ENCODE measurements around the gene FAM111A. TPM values are rescaled to one million over a fixed set of nuclear protein-coding genes. Genes with fewer than 3 reads are reported as not detected.

FAM111A gene
- total and polyA plus RNA-seq, 10 of the 15 experiments (the other 5 are each of a cell fraction or from before 2014, with no cell fraction given) = 26.6 to 95.0 (median 67.5) TPM

DNA sequence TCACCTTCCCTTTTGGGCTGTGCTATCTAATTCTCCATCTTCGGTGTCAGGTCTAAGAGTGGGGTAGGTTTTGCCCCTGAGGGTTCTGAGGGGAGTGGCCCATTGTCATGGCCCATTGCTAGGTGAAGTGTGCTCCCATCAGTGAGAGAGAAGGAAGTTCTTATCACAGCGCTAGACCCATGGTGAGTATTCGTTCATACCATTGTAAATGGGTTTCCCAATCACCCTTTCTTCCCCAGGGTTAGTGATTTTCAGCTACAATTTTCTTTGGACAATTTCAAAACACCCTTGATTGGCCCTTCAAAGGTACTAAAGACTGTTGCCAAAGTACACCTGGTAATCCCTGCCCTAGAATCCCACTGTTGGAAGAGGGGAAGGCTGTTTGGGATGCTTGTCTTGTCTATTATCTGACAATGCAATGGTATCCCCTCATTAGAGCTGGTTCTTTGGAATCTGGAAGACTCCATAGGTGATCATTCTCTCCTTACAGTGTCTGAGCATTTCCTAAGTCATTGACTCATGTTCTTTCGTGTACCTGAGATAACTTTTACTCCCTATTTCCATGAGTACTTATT lies 49.9 kb downstream of the FAM111A start:
- Histone ChIP-seq H3K4me3 (no peak overlapping the region), H4K20me1 (ENCODE audit: control insufficient read depth, insufficient read depth) (no peaks in the 10 kb centered on the region), H3K4me2 (ENCODE audit: control insufficient read depth, insufficient read depth) (no peak overlapping the region), H3K27ac (ENCODE audit: control insufficient read depth, insufficient read depth) (no peak overlapping the region), H3K79me2 (ENCODE audit: control insufficient read depth, insufficient read depth, low read length) (no peaks in the 10 kb centered on the region; the same call in none of the 2 replicates), H3K27me3 (replicated peaks in 1 of 2; ENCODE audit: control insufficient read depth in 2 of 2, insufficient read depth in 2 of 2, low read length in 1 of 2) (no peaks in the 10 kb centered on the region), H2AFZ (ENCODE audit: control insufficient read depth, low read depth, low read length) (no peak overlapping the region), H3K36me3 (ENCODE audit: control insufficient read depth in 2 of 2, insufficient read depth in 2 of 2, low read length in 1 of 2) (peaks cover 28 to 34% of the 10 kb centered on the region in 2 experiments; a peak in 3 of 4 replicates), H3K9ac (ENCODE audit: control insufficient read depth, insufficient read depth, low read length) (no peak overlapping the region), H3K4me1 (ENCODE audit: control insufficient read depth, insufficient read depth, low read length) (peaks cover 5% of the 10 kb centered on the region), H3K9me3 (replicated peaks; ENCODE audit: control insufficient read depth, insufficient read depth, low read length) (no peaks in the 10 kb centered on the region; the same call in 2 of the 3 replicates)
- SMC1A ChIA-PET (ENCODE audit: uncharacterized antibody, unreplicated experiment) = interaction anchor here (0.7 to 1.2 kb wide), 4 partner anchors 8 to 34 kb away, joined by 3 read pairs; no protein-coding TSS in a partner anchor
- 94% methylated on average over 4 of the region's 4 CpGs for WGBS (ENCODE audit: insufficient coverage, insufficient replicate concordance, low lambda C conversion rate, missing lambda C conversion rate)
- CTCF ChIA-PET = interaction anchor here (0.6 to 33.5 kb wide), 3 partner anchors 6 to 617 kb away, joined by 3 to 1180 read pairs (median 1180); partner anchors contain the start of genes DTX4, LPXN and MPEG1
- TF ChIP-seq EZH2 (IDR thresholded peaks at IDR 0.05; ENCODE audit: borderline replicate concordance, control insufficient read depth, low read depth, low read length) = no peak
- no peak for TF ChIP-seq SMAD5 (IDR thresholded peaks at IDR 0.05; ENCODE audit: low read depth)
- TF ChIP-seq NFYB (IDR thresholded peaks at IDR 0.05; ENCODE audit: insufficient read depth, low read depth, low read length) = no peak
- TF ChIP-seq, protein P1, sequence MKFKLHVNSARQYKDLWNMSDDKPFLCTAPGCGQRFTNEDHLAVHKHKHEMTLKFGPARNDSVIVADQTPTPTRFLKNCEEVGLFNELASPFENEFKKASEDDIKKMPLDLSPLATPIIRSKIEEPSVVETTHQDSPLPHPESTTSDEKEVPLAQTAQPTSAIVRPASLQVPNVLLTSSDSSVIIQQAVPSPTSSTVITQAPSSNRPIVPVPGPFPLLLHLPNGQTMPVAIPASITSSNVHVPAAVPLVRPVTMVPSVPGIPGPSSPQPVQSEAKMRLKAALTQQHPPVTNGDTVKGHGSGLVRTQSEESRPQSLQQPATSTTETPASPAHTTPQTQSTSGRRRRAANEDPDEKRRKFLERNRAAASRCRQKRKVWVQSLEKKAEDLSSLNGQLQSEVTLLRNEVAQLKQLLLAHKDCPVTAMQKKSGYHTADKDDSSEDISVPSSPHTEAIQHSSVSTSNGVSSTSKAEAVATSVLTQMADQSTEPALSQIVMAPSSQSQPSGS (IDR thresholded peaks at IDR 0.05; ENCODE audit: low read length) = no peak
- TF ChIP-seq MEF2A (IDR thresholded peaks at IDR 0.05; ENCODE audit: insufficient read depth, low read depth, low read length) = no peak
- no peak for TF ChIP-seq SUZ12 (IDR thresholded peaks at IDR 0.05; ENCODE audit: unreplicated experiment)
- TF ChIP-seq ZNF24 (IDR thresholded peaks at IDR 0.05) = no peak
- TF ChIP-seq, protein P2, sequence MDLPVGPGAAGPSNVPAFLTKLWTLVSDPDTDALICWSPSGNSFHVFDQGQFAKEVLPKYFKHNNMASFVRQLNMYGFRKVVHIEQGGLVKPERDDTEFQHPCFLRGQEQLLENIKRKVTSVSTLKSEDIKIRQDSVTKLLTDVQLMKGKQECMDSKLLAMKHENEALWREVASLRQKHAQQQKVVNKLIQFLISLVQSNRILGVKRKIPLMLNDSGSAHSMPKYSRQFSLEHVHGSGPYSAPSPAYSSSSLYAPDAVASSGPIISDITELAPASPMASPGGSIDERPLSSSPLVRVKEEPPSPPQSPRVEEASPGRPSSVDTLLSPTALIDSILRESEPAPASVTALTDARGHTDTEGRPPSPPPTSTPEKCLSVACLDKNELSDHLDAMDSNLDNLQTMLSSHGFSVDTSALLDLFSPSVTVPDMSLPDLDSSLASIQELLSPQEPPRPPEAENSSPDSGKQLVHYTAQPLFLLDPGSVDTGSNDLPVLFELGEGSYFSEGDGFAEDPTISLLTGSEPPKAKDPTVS (IDR thresholded peaks at IDR 0.05; ENCODE audit: low read depth, low read length) = no peak
- TF ChIP-seq, protein P3, sequence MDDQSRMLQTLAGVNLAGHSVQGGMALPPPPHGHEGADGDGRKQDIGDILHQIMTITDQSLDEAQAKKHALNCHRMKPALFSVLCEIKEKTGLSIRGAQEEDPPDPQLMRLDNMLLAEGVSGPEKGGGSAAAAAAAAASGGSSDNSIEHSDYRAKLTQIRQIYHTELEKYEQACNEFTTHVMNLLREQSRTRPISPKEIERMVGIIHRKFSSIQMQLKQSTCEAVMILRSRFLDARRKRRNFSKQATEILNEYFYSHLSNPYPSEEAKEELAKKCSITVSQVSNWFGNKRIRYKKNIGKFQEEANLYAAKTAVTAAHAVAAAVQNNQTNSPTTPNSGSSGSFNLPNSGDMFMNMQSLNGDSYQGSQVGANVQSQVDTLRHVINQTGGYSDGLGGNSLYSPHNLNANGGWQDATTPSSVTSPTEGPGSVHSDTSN (IDR thresholded peaks at IDR 0.05; ENCODE audit: insufficient replicate concordance, low read depth, low read length) = no peak
- TF ChIP-seq ZSCAN29 (IDR thresholded peaks at IDR 0.05) = no peak
- no peak for TF ChIP-seq TAF1 (IDR thresholded peaks at IDR 0.05; ENCODE audit: borderline replicate concordance, low read depth, low read length)
- no peak for TF ChIP-seq SIX5 (IDR thresholded peaks at IDR 0.05; ENCODE audit: low read depth, low read length, severe bottlenecking)
- in situ Hi-C loops (cut with MboI) = loop anchor here (25.0 kb wide), 1 partner anchor 1570 kb away; the partner anchor contains the start of gene MS4A15
- POLR2A ChIA-PET = interaction anchor here (0.8 kb wide), 1 partner anchor 15 kb away, joined by 3 read pairs; no protein-coding TSS in a partner anchor
- no TSS peak for BruUV-seq (replicated peaks)
- RAD21 ChIA-PET (ENCODE audit: unreplicated experiment) = interaction anchor here (1.5 kb wide), 1 partner anchor 18 kb away, joined by 4 read pairs; no protein-coding TSS in a partner anchor
- FAIRE-seq (no peak), DNase-seq (ENCODE audit: low read depth, low spot score) (no peak), ATAC-seq (no peak)
- intact Hi-C loops (cut with micrococcal nuclease; ENCODE audit: unreplicated experiment) = no loop called here

All from GM12878 (cell line).